Measurements from ENCODE around the gene ARNT2.

- TF ChIP-seq CEBPB (IDR thresholded peaks at IDR 0.05; ENCODE audit: borderline replicate concordance in 1 of 2, low read depth in 2 of 2, low read length in 2 of 2) (no peak), POLR2A (IDR thresholded peaks at IDR 0.05; ENCODE audit: low read depth, low read length) (no peak), NFYA (IDR thresholded peaks at IDR 0.05; ENCODE audit: borderline replicate concordance, low read depth, low read length) (no peak), EP300 (IDR thresholded peaks at IDR 0.05; ENCODE audit: borderline replicate concordance in 1 of 2, control insufficient read depth in 1 of 2, low read depth in 2 of 2, low read length in 2 of 2) (no peak), WRNIP1 (IDR thresholded peaks at IDR 0.05; ENCODE audit: borderline replicate concordance, low read depth, low read length) (no peak), CTCF (IDR thresholded peaks at IDR 0.05 in 2 of 3, conservative IDR thresholded peaks at IDR 0.05 in 1 of 3; ENCODE audit: control insufficient read depth in 2 of 3, extremely low read depth in 1 of 3, insufficient read depth in 1 of 3, low read depth in 3 of 3, low read length in 3 of 3) (no peak), KLF5 (IDR thresholded peaks at IDR 0.05; ENCODE audit: partially characterized antibody) (no peak)
Measured at GRCh38 chr15:80440024-80440423, 35.8 kb downstream of the ARNT2 start.

All from GM12878 (cell line).